ENCODE results near the gene PRDM16. TPM values are rescaled to one million over a fixed set of nuclear protein-coding genes. Genes with fewer than 3 reads are reported as not detected.

PRDM16 gene
- total and polyA plus RNA-seq, 2 of the 4 experiments (the other 2 are of a cell fraction), result 0.02 TPM; not detected in 1

GRCh38 chr1:3479511-3480368, 410.7 kb downstream of the PRDM16 start:
- Histone ChIP-seq H2BK20ac (ENCODE audit: low read depth, low read length) (no peak overlapping the region), H3K4ac (ENCODE audit: low read depth, low read length) (no peak overlapping the region), H2AK9ac (replicated peaks; ENCODE audit: low read depth, low read length, poor library complexity) (no peak overlapping the region), H2AK5ac (ENCODE audit: low read depth, low read length) (no peak overlapping the region), H3K36me3 (ENCODE audit: control insufficient read depth, insufficient read depth, low read length) (no peaks in the 10 kb centered on the region), H3K4me1 (ENCODE audit: control insufficient read depth, insufficient read depth, low read length) (no peaks in the 10 kb centered on the region), H3K27me3 (ENCODE audit: control insufficient read depth, insufficient read depth, low read length) (peaks cover 2% of the 10 kb centered on the region; the same call in 1 of the 2 replicates), H2AFZ (replicated peaks; ENCODE audit: low read length, poor library complexity) (no peak overlapping the region), H3K4me3 (ENCODE audit: insufficient read depth, low read depth, low read length) (no peak overlapping the region), H2BK120ac (ENCODE audit: low read depth, low read length) (no peak overlapping the region), H3K9me3 (ENCODE audit: control insufficient read depth, insufficient read depth, low read length) (no peaks in the 10 kb centered on the region), H3K79me1 (ENCODE audit: low read depth in 1 of 2, low read length in 2 of 2) (no peaks in the 10 kb centered on the region), H2BK5ac (ENCODE audit: low read depth, low read length, poor library complexity, severe bottlenecking) (no peak overlapping the region), H3K4me2 (ENCODE audit: low read depth, low read length) (no peak overlapping the region), H3K23ac (ENCODE audit: low read depth, low read length) (no peak overlapping the region), H4K91ac (ENCODE audit: insufficient read depth, low read depth, low read length) (no peak overlapping the region), H3K18ac (ENCODE audit: low read depth, low read length) (no peak overlapping the region), H4K5ac (ENCODE audit: low read depth, low read length) (no peak overlapping the region), H3K9ac (ENCODE audit: low read depth, low read length) (no peak overlapping the region), H3K27ac (ENCODE audit: insufficient read depth, low read length) (no peak overlapping the region), H4K20me1 (ENCODE audit: insufficient read depth, low read length) (no peaks in the 10 kb centered on the region; the same call in 1 of the 2 replicates), H4K8ac (ENCODE audit: low read depth in 2 of 2, low read length in 2 of 2) (no peak overlapping the region), H2BK15ac (ENCODE audit: low read depth, low read length) (no peak overlapping the region), H3K9me1 (ENCODE audit: insufficient read depth, low read length) (no peaks in the 10 kb centered on the region), H3K56ac (ENCODE audit: extremely low read depth, insufficient read depth, low read length) (no peak overlapping the region), H3K14ac (replicated peaks; ENCODE audit: low read depth, low read length) (no peak overlapping the region)
- in situ Hi-C loops (cut with MboI; ENCODE audit: low sequenced_read_pairs) (no loop called here), dilution Hi-C loops (cut with HindIII; ENCODE audit: low sequenced_read_pairs, unreplicated experiment) (no loop called here), intact Hi-C loops (cut with micrococcal nuclease) (no loop called here)
- DNase-seq (no peak), ATAC-seq (ENCODE audit: low read depth) (no peak)
- no peak for TF ChIP-seq POLR2A (IDR thresholded peaks at IDR 0.05; ENCODE audit: low read depth, low read length)
- no peak for TF ChIP-seq BHLHE40 (IDR thresholded peaks at IDR 0.05; ENCODE audit: low read depth, low read length)
- TF ChIP-seq CEBPB (IDR thresholded peaks at IDR 0.05; ENCODE audit: low read depth, low read length), result no peak
- TF ChIP-seq USF2 (IDR thresholded peaks at IDR 0.05; ENCODE audit: low read depth, low read length), result no peak
- TF ChIP-seq FOS (IDR thresholded peaks at IDR 0.05; ENCODE audit: low read depth, low read length), result no peak
- no TSS peak for BruUV-seq (replicated peaks)
- 77% methylated on average over 7 of the region's 30 CpGs; no CpG with 5 or more reads in 1 of the 2 experiments for WGBS, 2 experiments (ENCODE audit: extremely low coverage in 2 of 2, insufficient read length in 1 of 2)
- POLR2A ChIA-PET (ENCODE audit: unreplicated experiment), result no interaction called here
- CTCF ChIA-PET, result no interaction called here
